Keratinocyte (primary cell): ENCODE measurements around the gene NETO2. TPM values are rescaled to one million over a fixed set of nuclear protein-coding genes. Genes with fewer than 3 reads are reported as not detected.

Experiments
- DNase-seq: peaks from one replicate; pipeline ENCODE4 v3.0.0-alpha.2; 2011; ENCODE audit warnings: low read depth, missing footprints, low spot score
- FAIRE-seq: peaks from 2 replicates; lab custom pipeline; 2011; peaks lifted over from hg19 to GRCh38; lab: Jason Lieb, UNC
- H2AFZ ChIP-seq: 2 replicates; pipeline ENCODE4 v1.6.0; 2012; ENCODE audit warnings: low read length, control low read depth, inconsistent platforms; ENCODE audit not compliant: control insufficient read depth
- H3K27ac ChIP-seq: 2 replicates; pipeline ENCODE4 v1.5.1; 2011; ENCODE audit warnings: low read length; ENCODE audit not compliant: control insufficient read depth, insufficient read depth
- H3K27me3 ChIP-seq: 3 replicates; pipeline ENCODE4 v1.6.0; 2011; ENCODE audit warnings: low read length; ENCODE audit not compliant: control insufficient read depth, insufficient read depth; ENCODE audit errors: extremely low read depth
- H3K36me3 ChIP-seq, 2 experiments: 2 replicates in 1 of 2; 3 replicates in 1 of 2; pipeline ENCODE4 v1.5.1; 2011; ENCODE audit warnings: low read length in 2 of 2, mild to moderate bottlenecking in 1 of 2; ENCODE audit not compliant: control insufficient read depth in 2 of 2, insufficient read depth in 2 of 2; ENCODE audit errors: extremely low read depth in 1 of 2
- H3K4me1 ChIP-seq: 3 replicates; pipeline ENCODE4 v1.5.1; 2011; ENCODE audit warnings: low read length; ENCODE audit not compliant: control insufficient read depth, insufficient read depth; ENCODE audit errors: extremely low read depth
- H3K4me2 ChIP-seq: 3 replicates; pipeline ENCODE4 v1.6.0; 2011; ENCODE audit warnings: low read depth, low read length; ENCODE audit not compliant: control insufficient read depth, insufficient read depth; ENCODE audit errors: extremely low read depth
- H3K4me3 ChIP-seq, 3 experiments: fragments of 200-600 bp in 1 of 3; sonication (generic) in 1 of 3; 2 replicates in 2 of 3; 3 replicates in 1 of 3; pipeline ENCODE4 v1.5.1; 2011 to 2016; ENCODE audit warnings: low read length in 3 of 3, mild to moderate bottlenecking in 3 of 3, control low read depth in 2 of 3, inconsistent platforms in 1 of 3, low read depth in 1 of 3, mixed read lengths in 1 of 3, mixed run types in 1 of 3, moderate library complexity in 1 of 3; ENCODE audit not compliant: control insufficient read depth in 2 of 3, insufficient read depth in 2 of 3; ENCODE audit errors: extremely low read depth in 1 of 3
- H3K79me2 ChIP-seq: 2 replicates; pipeline ENCODE4 v1.6.0; 2012; ENCODE audit warnings: low read length; ENCODE audit not compliant: control insufficient read depth, insufficient read depth
- H3K9ac ChIP-seq: 3 replicates; pipeline ENCODE4 v1.6.0; 2011; ENCODE audit warnings: low read length; ENCODE audit not compliant: control insufficient read depth, insufficient read depth; ENCODE audit errors: extremely low read depth
- H3K9me1 ChIP-seq: 3 replicates; pipeline ENCODE4 v1.6.0; 2011; ENCODE audit warnings: low read length; ENCODE audit not compliant: control insufficient read depth, insufficient read depth; ENCODE audit errors: extremely low read depth
- H3K9me3 ChIP-seq: 2 replicates; pipeline ENCODE4 v1.5.1; 2012; ENCODE audit warnings: low read depth, low read length; ENCODE audit not compliant: control insufficient read depth
- H4K20me1 ChIP-seq: 3 replicates; pipeline ENCODE4 v1.6.0; 2011; ENCODE audit warnings: low read length; ENCODE audit not compliant: control insufficient read depth, insufficient read depth; ENCODE audit errors: extremely low read depth
- CTCF ChIP-seq, 3 experiments: IDR thresholded peaks in 1 of 3; conservative IDR thresholded peaks in 1 of 3; optimal IDR thresholded peaks in 1 of 3; 2 replicates in 2 of 3; 3 replicates in 1 of 3; pipeline versions ENCODE3 to v1.5.1; 2011; ENCODE audit warnings: low read length in 3 of 3, mild to moderate bottlenecking in 3 of 3, moderate library complexity in 2 of 3, control low read depth in 1 of 3, inconsistent platforms in 1 of 3; ENCODE audit not compliant: insufficient read depth in 2 of 3; ENCODE audit errors: extremely low read depth in 1 of 3
- EZH2 ChIP-seq: IDR thresholded peaks from one replicate; pipeline ENCODE4 v1.6.1; 2012; ENCODE audit warnings: inconsistent platforms, mild to moderate bottlenecking, low read length, moderate library complexity
- dilution Hi-C: fragments of 300-500 bp; cut with MboI; formaldehyde crosslinking; loops from one replicate; pipeline ENCODE4 v1.7.0; 2020; ENCODE audit warnings: low sequenced_read_pairs; ENCODE audit not compliant: extremely low pct_ligation_motif_present
- polyA plus RNA-seq, 5 experiments: library from polyadenylated mRNA; depleted of rRNA in 3 of 5; stranded (reverse) in 3 of 5; stranded (forward) in 1 of 5; unstranded in 1 of 5; fragments of >200 nt; gene quantifications; 1 replicate in 1 of 5; 2 replicates in 3 of 5; 3 replicates in 1 of 5; pipeline versions ENCODE4 v1.2.1 to v1.2.3, GENCODE V29; 2011 to 2012; ENCODE audit warnings: missing spikeins in 2 of 5, low read depth in 1 of 5, low replicate concordance in 1 of 5

The NETO2 gene
- polyA plus RNA-seq, 1 donor (not counting 4 experiments of a cell fraction or from before 2014, with no cell fraction given) = 74.4 TPM

- dilution Hi-C loops = no loop called here
- TF ChIP-seq CTCF (optimal IDR thresholded peaks at IDR 0.05 in 1 of 3, IDR thresholded peaks at IDR 0.05 in 1 of 3, conservative IDR thresholded peaks at IDR 0.05 in 1 of 3; ENCODE audit: extremely low read depth in 1 of 3, insufficient read depth in 2 of 3, low read length in 3 of 3) (no peak), EZH2 (no peak)
- no peak for FAIRE-seq
- no peaks in the 10 kb centered on the region for H3K79me2 ChIP-seq
- no peak overlapping the region for H3K4me3 ChIP-seq
- no peaks in the 10 kb centered on the region for H3K4me1 ChIP-seq
- no peak overlapping the region for H3K4me2 ChIP-seq
- H3K27ac ChIP-seq = no peak overlapping the region
- H3K9me1 ChIP-seq = no peaks in the 10 kb centered on the region
- H4K20me1 ChIP-seq = no peaks in the 10 kb centered on the region
- H3K9me3 ChIP-seq = no peaks in the 10 kb centered on the region
- H3K27me3 ChIP-seq = no peaks in the 10 kb centered on the region
- DNase-seq = no peak
- no peaks in the 10 kb centered on the region for H3K36me3 ChIP-seq
- H2AFZ ChIP-seq = no peak overlapping the region
- H3K9ac ChIP-seq = no peak overlapping the region
Measured at GRCh38 chr16:47180073-47180472, 36.3 kb upstream of the NETO2 start.

GRCh38 chr16:47175152-47175551, 31.4 kb upstream of the NETO2 start:
- dilution Hi-C loops = no loop called here
- Histone ChIP-seq H4K20me1 (no peaks in the 10 kb centered on the region), H3K4me3 (no peak overlapping the region), H3K9ac (no peak overlapping the region), H3K27me3 (no peaks in the 10 kb centered on the region), H2AFZ (no peak overlapping the region), H3K4me1 (no peaks in the 10 kb centered on the region), H3K4me2 (no peak overlapping the region), H3K9me1 (no peaks in the 10 kb centered on the region), H3K36me3 (no peaks in the 10 kb centered on the region), H3K27ac (no peak overlapping the region), H3K79me2 (no peaks in the 10 kb centered on the region), H3K9me3 (no peaks in the 10 kb centered on the region)
- DNase-seq = no peak
- no peak for FAIRE-seq
- TF ChIP-seq EZH2 (no peak), CTCF (optimal IDR thresholded peaks at IDR 0.05 in 1 of 3, IDR thresholded peaks at IDR 0.05 in 1 of 3, conservative IDR thresholded peaks at IDR 0.05 in 1 of 3; ENCODE audit: extremely low read depth in 1 of 3, insufficient read depth in 2 of 3, low read length in 3 of 3) (no peak)
